Measurements from ENCODE around the gene TPK1. TPM values are rescaled to one million over a fixed set of nuclear protein-coding genes. Genes with fewer than 3 reads are reported as not detected.

TPK1 gene
- total RNA-seq, 1 donor from 2014 or later: 7.6 TPM

DNA sequence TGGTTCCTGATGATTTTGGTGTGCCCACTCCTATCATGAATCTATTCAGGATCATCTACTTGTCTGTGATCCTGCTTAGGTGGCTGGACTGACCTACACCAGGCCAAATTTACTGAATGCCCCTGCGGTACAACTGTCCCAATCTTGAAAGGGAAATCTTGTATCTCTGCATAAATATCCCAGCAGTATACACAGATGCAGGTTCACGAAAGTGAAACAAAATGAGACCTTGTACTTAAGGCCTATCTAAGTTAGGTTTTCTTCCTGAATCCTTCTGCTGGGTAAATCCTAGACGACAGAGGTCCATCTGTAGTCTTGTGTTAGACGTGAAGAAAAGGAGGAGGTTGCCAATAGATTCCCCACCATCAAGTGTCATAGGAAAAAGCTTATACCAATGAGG lies 346.9 kb downstream of the TPK1 start:
- TF ChIP-seq, protein P1, sequence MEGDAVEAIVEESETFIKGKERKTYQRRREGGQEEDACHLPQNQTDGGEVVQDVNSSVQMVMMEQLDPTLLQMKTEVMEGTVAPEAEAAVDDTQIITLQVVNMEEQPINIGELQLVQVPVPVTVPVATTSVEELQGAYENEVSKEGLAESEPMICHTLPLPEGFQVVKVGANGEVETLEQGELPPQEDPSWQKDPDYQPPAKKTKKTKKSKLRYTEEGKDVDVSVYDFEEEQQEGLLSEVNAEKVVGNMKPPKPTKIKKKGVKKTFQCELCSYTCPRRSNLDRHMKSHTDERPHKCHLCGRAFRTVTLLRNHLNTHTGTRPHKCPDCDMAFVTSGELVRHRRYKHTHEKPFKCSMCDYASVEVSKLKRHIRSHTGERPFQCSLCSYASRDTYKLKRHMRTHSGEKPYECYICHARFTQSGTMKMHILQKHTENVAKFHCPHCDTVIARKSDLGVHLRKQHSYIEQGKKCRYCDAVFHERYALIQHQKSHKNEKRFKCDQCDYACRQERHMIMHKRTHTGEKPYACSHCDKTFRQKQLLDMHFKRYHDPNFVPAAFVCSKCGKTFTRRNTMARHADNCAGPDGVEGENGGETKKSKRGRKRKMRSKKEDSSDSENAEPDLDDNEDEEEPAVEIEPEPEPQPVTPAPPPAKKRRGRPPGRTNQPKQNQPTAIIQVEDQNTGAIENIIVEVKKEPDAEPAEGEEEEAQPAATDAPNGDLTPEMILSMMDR (IDR thresholded peaks at IDR 0.05): no peak
- ATAC-seq (no peak), DNase-seq (no peak)
- no peak overlapping the region for H3K27ac ChIP-seq
- no peaks in the 10 kb centered on the region for H3K4me1 ChIP-seq
- H3K9me3 ChIP-seq: no peaks in the 10 kb centered on the region
- intact Hi-C loops (cut with DNase I): no loop called here
- H3K4me3 ChIP-seq: no peak overlapping the region
- H3K36me3 ChIP-seq: no peaks in the 10 kb centered on the region
- no peaks in the 10 kb centered on the region for H3K27me3 ChIP-seq

DNA sequence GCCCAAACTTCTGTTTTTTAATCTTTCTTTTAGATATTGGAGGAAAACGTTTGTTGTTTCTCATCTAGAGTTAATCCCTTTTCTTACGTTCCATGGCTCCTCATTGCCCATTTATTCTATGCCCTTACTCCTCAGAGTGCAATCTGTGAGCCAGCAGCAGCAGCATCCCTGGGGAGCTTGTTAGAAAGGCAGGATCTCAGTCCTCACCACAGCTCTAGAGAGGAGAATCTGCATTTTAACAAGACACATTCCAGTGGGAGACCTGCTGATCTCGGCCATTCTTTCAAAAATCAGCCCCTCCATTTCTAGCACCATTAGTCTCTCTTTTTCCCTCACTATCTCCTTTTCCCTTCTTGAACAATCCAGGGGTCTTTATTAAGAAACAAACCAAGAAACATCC lies 348.0 kb downstream of the TPK1 start:
- TF ChIP-seq, protein P1 (IDR thresholded peaks at IDR 0.05): no peak
- H3K27me3 ChIP-seq: no peaks in the 10 kb centered on the region
- H3K9me3 ChIP-seq: no peaks in the 10 kb centered on the region
- no peak for DNase-seq
- intact Hi-C loops (cut with DNase I): no loop called here
- no peak for ATAC-seq
- H3K4me1 ChIP-seq: no peaks in the 10 kb centered on the region
- no peak overlapping the region for H3K4me3 ChIP-seq
- no peak overlapping the region for H3K27ac ChIP-seq
- no peaks in the 10 kb centered on the region for H3K36me3 ChIP-seq

DNA sequence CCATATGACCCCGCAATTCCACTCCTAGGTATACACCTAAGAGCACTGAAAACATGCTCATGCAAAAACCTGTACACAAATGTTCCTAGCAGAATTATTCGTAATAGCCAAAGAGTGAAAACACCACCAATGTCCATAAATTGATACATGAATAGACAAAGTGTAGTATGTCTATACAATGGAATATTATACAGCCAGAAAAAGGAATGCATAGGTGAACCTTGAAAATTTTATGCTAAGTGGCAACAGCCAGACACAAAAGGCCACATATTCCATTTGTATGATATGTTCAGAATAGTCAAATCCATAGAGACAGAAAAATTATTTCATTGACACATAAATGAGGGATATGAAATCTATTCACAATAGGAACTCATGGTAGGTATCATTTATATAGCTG lies 351.4 kb downstream of the TPK1 start:
- TF ChIP-seq, protein P1 (IDR thresholded peaks at IDR 0.05): no peak
- H3K4me3 ChIP-seq: no peak overlapping the region
- no peak for DNase-seq
- no peaks in the 10 kb centered on the region for H3K9me3 ChIP-seq
- H3K36me3 ChIP-seq: no peaks in the 10 kb centered on the region
- intact Hi-C loops (cut with DNase I): no loop called here
- no peaks in the 10 kb centered on the region for H3K4me1 ChIP-seq
- no peak overlapping the region for H3K27ac ChIP-seq
- no peaks in the 10 kb centered on the region for H3K27me3 ChIP-seq
- no peak for ATAC-seq

DNA sequence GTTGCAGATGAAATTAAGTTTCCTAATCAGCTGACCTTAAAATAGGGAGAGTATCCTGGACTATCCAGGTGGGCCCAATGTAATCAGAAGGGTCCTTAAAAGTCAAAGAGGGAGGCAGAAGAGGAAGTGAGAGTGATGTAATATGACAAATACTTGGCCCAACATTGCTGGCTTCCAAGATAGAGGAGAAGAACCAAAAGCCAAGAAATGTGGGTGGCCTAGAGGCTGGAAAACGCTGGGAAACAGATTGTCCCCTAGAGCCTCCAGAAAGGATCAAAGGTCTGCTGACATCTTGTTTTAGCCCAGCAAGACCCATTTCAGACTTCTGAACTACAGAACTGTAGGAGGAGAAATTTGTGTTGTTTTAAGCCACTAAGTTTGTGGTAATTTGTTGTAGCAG lies 352.7 kb downstream of the TPK1 start:
- Histone ChIP-seq H3K27me3 (no peaks in the 10 kb centered on the region), H3K9me3 (no peaks in the 10 kb centered on the region), H3K4me3 (no peak overlapping the region), H3K27ac (no peak overlapping the region), H3K4me1 (no peaks in the 10 kb centered on the region), H3K36me3 (no peaks in the 10 kb centered on the region)
- ATAC-seq (no peak), DNase-seq (no peak)
- intact Hi-C loops (cut with DNase I): no loop called here
- TF ChIP-seq, protein P1 (IDR thresholded peaks at IDR 0.05): no peak

DNA sequence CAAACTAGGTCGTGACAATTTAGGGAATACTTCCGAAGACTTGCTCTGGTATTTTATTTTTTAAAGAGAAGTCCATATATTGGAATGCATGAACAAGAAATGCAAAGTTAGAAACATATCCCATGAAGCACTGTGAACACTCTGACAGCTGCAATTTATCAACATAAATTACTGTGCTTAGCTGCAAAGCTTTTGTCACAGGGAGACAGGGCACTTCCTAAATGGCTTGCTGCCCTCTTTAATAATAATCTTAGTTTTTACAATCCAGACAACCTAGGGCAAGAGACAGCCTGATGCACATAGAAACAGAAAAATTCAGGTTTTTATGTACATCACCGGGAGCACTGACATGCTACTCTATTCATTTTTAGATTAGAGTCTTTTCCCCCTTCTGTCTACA lies 354.0 kb downstream of the TPK1 start:
- DNase-seq: no peak
- Histone ChIP-seq H3K4me3 (no peak overlapping the region), H3K9me3 (no peaks in the 10 kb centered on the region), H3K36me3 (no peaks in the 10 kb centered on the region), H3K27ac (no peak overlapping the region), H3K4me1 (no peaks in the 10 kb centered on the region), H3K27me3 (no peaks in the 10 kb centered on the region)
- ATAC-seq: no peak
- TF ChIP-seq, protein P1 (IDR thresholded peaks at IDR 0.05): no peak
- intact Hi-C loops (cut with DNase I): no loop called here

DNA sequence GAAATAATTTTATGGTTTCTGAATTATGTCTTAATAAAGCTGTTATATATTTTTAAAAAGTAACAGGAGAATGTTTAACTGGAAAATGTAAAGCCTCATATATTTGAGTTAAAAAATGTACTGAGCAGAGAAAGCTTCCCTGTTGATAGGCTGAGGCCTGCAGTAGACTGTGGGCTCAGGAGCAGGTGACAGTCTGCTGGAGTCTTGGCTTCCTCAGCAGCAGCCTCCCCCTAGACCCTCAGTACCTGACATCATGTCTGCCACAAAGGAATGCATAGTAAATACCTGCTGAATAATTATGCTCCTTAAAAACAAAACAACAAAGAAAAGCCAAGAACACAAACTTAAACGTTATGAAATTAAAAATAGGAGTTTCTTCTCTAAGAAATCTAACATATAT lies 358.5 kb downstream of the TPK1 start:
- Histone ChIP-seq H3K36me3 (no peaks in the 10 kb centered on the region), H3K27me3 (no peaks in the 10 kb centered on the region), H3K9me3 (no peaks in the 10 kb centered on the region), H3K4me1 (no peaks in the 10 kb centered on the region), H3K27ac (no peak overlapping the region), H3K4me3 (no peak overlapping the region)
- TF ChIP-seq, protein P1 (IDR thresholded peaks at IDR 0.05): no peak
- ATAC-seq (no peak), DNase-seq (no peak)
- intact Hi-C loops (cut with DNase I): no loop called here

All from upper lobe of right lung (tissue), 1 donor.